Right forelimb (tissue), 1 donor: ENCODE results near the gene EPN3.

Experiments
- DNase-seq: peaks from one replicate; pipeline ENCODE4 v3.0.0-alpha.2; 2018

EPN3 gene

GRCh38 chr17:50551433-50551815 lies 18.9 kb downstream of the EPN3 start:
- no peak for DNase-seq

DNA sequence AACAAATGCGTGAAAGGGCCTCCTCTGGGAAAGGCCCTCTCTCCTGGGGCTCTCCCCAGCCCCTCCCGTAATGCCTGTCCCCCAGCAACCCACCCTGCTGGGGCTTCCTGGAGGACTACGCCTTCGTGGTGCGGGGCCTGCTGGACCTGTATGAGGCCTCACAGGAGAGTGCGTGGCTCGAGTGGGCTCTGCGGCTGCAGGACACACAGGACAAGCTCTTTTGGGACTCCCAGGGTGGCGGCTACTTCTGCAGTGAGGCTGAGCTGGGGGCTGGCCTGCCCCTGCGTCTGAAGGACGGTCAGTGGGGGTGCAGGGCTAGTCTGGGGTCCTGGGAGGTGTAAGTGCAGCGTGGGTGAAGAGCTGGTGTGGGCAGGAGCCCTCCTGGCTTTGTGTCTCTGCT lies 19.3 kb downstream of the EPN3 start:
- no peak for DNase-seq

GRCh38 chr17:50554201-50554600 lies 21.7 kb downstream of the EPN3 start:
- no peak for DNase-seq

- DNase-seq = no peak
Observed at GRCh38 chr17:50556803-50557202, 24.3 kb downstream of the EPN3 start.

DNA sequence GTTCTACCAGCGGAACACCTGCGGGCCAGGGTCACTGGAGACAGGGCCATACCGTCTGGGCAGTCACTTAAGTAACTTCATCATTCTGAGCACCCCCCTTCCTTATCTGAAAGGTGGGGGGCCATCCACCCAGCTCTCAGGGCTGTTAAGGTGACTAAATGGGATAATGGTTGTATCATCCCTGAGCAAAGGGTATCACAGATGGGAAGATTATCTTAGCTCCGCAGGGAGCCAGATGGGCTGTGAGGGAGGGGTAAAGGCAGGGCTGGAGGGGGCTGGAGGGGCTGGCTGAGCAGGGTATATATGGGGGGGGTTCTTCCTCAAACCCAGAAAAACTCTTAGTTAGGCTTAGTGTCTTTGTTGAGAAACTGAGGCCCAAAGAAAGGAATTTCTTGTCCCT lies 25.1 kb downstream of the EPN3 start:
- no peak for DNase-seq

DNA sequence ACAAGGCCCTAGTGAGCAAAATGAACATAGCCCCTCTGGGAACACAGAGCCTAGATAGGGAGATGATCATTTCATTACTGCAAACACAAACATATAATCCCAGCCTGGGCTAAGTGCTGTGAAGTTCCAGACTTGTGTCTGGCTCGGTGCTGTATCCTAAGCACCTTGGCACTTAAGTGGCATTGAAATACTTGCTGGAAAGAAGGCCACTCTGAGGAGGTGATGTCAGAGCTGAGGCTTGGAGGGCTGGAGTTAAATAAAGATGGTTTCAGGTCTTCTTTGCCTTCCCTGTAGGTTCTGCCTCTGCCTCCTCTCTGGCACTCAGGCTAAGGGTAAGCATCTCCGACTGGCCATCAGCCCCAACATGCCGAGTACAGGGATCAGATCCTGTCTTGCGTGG lies 25.6 kb downstream of the EPN3 start:
- no peak for DNase-seq

DNA sequence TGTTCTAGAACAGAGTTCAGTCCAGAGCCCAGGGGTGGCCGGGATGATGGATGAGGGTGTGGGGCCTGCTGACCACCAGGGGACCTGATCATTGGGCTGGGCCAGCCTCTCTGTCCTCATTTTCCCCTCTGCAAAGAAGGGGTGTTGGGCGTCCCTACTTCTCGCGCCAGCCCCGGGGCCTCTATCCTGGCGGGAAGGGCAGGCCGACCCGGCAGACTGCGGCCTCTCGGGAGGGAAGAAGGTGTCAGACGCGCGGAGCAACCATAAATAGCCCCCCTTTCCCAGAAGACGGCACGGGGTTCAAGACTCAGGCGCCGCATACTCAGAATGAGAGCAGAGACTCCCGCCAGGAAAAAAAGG lies 26.0 kb downstream of the EPN3 start:
- no peak for DNase-seq

- DNase-seq = no peak
Observed at GRCh38 chr17:50558941-50559614, 26.5 kb downstream of the EPN3 start.

GRCh38 chr17:50559674-50560184 lies 27.2 kb downstream of the EPN3 start:
- peak; percentile 83 for DNase-seq

- DNase-seq = peak; percentile 98
Observed at GRCh38 chr17:50560185-50560824, 27.8 kb downstream of the EPN3 start, which contains the start of gene CACNA1G. Gene CACNA1G, plus strand, starts transcription at chr17:50560715. Its CDS starts 745 bp downstream, at chr17:50561460.

DNA sequence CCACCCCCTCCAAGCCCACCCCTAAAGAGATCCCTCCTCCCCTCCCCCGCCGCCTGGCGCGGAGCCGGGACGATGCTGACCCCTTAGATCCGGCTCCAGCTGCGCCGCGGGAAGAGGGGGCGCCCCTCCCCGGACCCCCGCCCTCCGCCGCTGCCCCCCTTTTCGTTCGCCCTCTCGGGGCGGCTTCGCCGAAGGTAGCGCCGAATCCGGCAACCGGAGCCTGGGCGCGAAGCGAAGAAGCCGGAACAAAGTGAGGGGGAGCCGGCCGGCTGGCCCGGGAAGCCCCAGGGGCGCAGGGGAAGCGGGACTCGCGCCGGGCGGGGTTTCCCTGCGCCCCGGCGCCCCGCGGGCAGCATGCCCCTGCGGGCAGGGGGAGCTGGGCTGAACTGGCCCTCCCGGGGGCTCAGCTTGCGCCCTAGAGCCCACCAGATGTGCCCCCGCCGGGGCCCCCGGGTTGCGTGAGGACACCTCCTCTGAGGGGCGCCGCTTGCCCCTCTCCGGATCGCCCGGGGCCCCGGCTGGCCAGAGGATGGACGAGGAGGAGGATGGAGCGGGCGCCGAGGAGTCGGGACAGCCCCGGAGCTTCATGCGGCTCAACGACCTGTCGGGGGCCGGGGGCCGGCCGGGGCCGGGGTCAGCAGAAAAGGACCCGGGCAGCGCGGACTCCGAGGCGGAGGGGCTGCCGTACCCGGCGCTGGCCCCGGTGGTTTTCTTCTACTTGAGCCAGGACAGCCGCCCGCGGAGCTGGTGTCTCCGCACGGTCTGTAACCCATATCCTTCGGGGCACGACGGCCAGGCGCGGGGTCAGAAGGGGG lies 28.6 kb downstream of the EPN3 start:
- DNase-seq = no peak

- no peak for DNase-seq
Observed at GRCh38 chr17:50561746-50562141, 29.2 kb downstream of the EPN3 start.

GRCh38 chr17:50562242-50563091 lies 29.9 kb downstream of the EPN3 start:
- DNase-seq = peak; percentile 73

DNA sequence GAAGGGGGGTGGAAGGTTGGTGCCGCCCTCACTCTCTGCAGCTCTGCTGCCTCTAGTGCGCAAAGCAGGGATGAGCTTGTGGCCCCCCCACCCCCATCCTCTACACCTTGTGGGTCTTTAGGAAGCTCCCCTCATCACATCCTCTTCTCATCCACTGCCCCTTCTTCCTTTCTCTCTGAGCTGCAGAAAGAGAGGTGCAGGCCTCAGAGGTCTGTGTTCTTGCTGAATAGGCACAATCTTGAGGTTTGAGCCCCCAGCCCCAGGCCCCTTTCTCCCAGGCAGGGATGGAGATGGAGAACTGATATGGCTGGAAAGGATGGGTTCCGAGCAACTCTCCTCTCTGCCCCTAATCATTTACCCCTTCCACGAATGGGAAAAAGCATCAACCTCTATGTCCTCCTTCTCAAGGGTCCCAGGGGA lies 30.6 kb downstream of the EPN3 start:
- no peak for DNase-seq

- DNase-seq = peak; percentile 91
Observed at GRCh38 chr17:50564916-50565315, 32.4 kb downstream of the EPN3 start.

DNA sequence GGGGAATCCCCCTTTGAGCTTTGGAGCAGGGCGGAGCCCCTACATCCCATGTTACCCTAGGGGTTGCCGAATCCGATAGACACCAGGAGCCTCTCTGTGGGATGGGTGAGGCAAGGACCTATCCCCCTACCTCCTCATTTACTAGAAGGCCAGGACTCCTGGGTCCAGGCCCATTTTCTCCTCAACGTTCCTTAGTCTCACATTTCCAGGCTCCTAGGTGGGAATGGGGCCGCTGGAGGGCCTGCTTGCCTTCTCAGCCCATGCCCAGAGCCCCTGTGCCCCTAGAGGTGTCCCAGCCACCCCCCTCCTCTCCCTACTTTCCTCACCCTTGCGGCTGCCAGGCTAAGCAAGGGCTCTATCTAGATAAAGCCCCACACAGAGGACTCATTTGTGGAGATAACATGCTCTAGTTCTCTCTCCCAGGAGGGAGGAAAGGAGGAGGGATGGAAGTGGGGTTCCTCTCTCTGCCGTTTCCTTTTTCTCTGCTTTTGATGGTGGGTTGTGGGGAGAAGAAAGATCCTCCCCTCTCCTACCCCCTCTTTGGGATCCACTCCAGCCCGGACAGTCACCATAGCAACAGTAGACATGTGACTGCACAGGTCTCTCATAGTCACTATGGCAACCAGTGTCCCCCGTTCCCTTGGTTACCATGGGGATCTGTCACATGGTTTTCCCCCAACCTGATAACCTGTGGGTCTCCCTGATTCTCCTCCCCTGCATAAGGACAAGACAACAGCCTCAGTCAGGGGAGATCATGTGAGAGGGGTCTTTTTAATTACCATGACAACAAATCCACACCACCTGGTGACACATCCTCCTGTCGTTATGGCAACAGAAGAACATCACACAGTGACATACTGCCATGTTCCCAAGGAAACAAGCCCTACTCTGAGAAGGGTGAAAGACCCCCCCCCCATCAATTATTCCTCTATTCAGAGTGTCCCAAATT lies 33.1 kb downstream of the EPN3 start:
- DNase-seq = peak; percentile 69

DNA sequence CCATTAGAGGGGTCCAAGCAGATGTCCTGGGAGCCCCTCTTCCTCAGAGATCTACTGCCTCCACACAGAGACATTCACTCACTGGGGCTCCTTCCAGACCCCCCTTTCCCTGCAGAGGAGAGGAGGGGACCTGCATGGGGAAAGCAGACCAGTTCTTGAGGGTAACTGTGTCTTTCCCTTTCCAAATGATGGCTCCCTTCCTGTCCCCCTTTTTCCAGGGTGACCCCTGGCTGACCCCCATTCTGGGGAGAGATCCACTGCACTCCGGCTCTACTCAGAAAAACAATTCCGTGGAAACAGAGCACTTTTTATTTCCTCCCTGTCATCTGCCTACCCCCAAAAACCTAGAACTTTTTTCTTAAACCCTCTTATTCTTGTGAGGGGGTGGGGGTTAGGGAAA lies 34.4 kb downstream of the EPN3 start:
- DNase-seq = no peak

- DNase-seq = no peak
Observed at GRCh38 chr17:50568659-50569058, 36.1 kb downstream of the EPN3 start.

GRCh38 chr17:50569592-50569991 lies 37.1 kb downstream of the EPN3 start:
- no peak for DNase-seq

DNA sequence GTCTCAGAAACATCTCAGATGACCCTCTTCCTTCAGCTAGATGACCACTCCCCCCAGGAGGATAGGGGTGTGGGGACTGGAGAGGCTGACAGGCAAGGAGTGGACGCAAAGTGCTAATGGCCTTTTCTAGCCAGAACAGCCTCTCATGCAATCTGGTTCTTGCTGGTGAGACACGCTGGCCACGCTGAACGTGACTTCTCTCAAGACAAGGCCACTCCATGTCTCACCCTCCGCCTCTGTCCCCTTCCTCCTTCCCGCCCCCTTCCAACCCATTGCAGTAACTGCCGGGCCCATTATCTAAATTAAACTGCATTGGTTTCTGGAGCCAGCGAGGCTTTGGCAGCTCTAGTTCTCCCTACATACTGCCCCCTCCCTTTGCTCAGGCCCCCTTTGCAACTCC lies 37.5 kb downstream of the EPN3 start:
- DNase-seq = no peak

GRCh38 chr17:50570528-50570927 lies 38.0 kb downstream of the EPN3 start:
- DNase-seq = no peak

DNA sequence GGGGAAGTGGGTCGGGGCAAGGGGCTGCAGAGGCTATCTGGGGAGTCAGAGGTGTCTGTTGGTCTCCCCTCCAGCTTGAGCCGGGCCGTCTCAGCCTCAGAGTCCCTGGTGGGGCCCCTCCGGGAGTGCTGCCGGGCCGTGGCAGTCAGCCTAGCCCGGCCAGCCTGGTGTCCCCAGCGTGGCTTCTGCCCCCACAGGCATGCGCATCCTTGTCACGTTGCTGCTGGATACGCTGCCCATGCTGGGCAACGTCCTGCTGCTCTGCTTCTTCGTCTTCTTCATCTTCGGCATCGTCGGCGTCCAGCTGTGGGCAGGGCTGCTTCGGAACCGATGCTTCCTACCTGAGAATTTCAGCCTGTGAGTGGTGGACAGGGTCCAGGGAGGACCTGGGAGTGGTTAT lies 39.1 kb downstream of the EPN3 start:
- DNase-seq = no peak
